Osteocyte (in vitro differentiated cells): ENCODE results near the gene ITPR2. TPM values are rescaled to one million over a fixed set of nuclear protein-coding genes. Genes with fewer than 3 reads are reported as not detected.

Experiments used
- DNase-seq: peaks from one replicate; pipeline ENCODE4 v3.0.0; 2021; ENCODE audit warnings: mixed read lengths; ENCODE audit not compliant: unreplicated experiment; ENCODE audit errors: extremely low spot score
- H3K27ac Mint-ChIP-seq: one replicate; pipeline ENCODE4 v1.8.0; 2021; ENCODE audit warnings: mild to moderate bottlenecking, mixed read lengths; ENCODE audit not compliant: unreplicated experiment
- H3K27me3 Mint-ChIP-seq: one replicate; pipeline ENCODE4 v1.8.0; 2021; ENCODE audit warnings: mixed read lengths; ENCODE audit not compliant: unreplicated experiment
- H3K36me3 Mint-ChIP-seq: one replicate; pipeline ENCODE4 v1.8.0; 2021; ENCODE audit warnings: mixed read lengths; ENCODE audit not compliant: unreplicated experiment
- H3K4me1 Mint-ChIP-seq: one replicate; pipeline ENCODE4 v1.8.0; 2021; ENCODE audit warnings: mixed read lengths; ENCODE audit not compliant: unreplicated experiment
- H3K4me3 Mint-ChIP-seq: one replicate; pipeline ENCODE4 v1.8.0; 2021; ENCODE audit warnings: mild to moderate bottlenecking, moderate library complexity, mixed read lengths; ENCODE audit not compliant: unreplicated experiment
- H3K9me3 Mint-ChIP-seq: one replicate; pipeline ENCODE4 v1.8.0; 2021; ENCODE audit warnings: mixed read lengths; ENCODE audit not compliant: unreplicated experiment
- total RNA-seq: library from RNA; stranded (reverse); gene quantifications from 2 replicates; pipeline ENCODE4 v1.2.1, GENCODE V29; 2021
- TF ChIP-seq, protein P1 (sequence below): fragments of 200-600 bp; sonication (generic); IDR thresholded peaks from 2 replicates; pipeline ENCODE4 v1.5.0; 2021; ENCODE audit warnings: antibody characterized with exemption, mild to moderate bottlenecking, moderate library complexity

ITPR2 gene
- total RNA-seq, 1 donor from 2014 or later: 22.1 TPM

DNA sequence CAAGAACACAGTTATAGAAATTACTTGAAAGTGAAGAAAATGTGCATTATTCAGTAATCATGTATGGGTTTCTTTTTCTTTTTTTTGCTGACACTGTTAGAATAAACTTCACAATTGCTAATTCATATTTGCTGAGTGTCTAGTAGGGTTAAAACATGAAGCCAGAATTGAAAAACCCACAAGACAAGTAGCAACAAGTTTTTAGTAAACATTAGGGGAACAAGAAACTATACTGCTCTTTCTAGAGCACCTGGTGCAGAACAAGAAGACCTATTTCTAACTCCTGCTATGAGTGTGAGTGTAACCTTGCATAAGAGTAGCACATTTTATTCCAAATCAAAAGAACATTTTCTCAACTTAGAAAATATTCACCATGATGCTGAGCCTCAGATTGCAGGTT, 83.2 kb downstream of the ITPR2 start:
- H3K9me3 Mint-ChIP-seq: peaks cover 9% of the 10 kb centered on the region
- H3K27ac Mint-ChIP-seq: peak overlapping the region; percentile 87
- H3K27me3 Mint-ChIP-seq: no peaks in the 10 kb centered on the region
- no peak for DNase-seq
- no peaks in the 10 kb centered on the region for H3K36me3 Mint-ChIP-seq
- peaks cover 46% of the 10 kb centered on the region for H3K4me1 Mint-ChIP-seq
- H3K4me3 Mint-ChIP-seq: no peak overlapping the region
- TF ChIP-seq, protein P1, sequence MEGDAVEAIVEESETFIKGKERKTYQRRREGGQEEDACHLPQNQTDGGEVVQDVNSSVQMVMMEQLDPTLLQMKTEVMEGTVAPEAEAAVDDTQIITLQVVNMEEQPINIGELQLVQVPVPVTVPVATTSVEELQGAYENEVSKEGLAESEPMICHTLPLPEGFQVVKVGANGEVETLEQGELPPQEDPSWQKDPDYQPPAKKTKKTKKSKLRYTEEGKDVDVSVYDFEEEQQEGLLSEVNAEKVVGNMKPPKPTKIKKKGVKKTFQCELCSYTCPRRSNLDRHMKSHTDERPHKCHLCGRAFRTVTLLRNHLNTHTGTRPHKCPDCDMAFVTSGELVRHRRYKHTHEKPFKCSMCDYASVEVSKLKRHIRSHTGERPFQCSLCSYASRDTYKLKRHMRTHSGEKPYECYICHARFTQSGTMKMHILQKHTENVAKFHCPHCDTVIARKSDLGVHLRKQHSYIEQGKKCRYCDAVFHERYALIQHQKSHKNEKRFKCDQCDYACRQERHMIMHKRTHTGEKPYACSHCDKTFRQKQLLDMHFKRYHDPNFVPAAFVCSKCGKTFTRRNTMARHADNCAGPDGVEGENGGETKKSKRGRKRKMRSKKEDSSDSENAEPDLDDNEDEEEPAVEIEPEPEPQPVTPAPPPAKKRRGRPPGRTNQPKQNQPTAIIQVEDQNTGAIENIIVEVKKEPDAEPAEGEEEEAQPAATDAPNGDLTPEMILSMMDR: no peak

DNA sequence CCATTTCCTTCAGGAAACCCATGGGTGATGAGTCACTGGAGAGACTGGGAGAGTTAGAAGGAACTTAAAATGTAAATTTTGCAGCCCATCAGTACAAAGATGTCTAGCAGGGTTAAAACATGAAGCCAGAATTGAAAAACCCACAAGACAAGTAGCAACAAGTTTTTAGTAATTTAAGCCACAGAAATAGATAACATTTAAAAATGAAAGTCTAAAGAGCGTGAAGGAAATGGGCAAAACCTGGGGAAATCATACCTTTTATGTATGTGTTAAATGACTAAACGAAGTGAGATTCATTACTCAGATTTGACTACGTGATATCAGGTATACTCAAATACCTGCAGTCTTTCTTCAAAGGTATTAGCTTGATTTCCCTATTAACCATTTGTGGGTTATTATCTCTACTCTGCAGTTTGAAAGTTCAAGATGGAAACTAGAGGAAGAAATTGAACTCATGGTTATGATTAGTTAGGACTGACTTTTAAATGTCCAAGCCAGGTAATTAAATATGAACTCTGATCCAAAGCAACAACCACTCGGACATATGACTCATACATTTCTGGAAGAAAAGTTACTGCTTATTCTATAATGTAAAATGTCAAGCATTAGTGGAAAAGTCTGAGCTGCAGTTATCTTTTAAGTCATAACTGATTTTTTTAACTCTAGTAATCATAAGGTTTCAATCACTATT, 84.1 kb downstream of the ITPR2 start:
- no peaks in the 10 kb centered on the region for H3K36me3 Mint-ChIP-seq
- DNase-seq: no peak
- peak overlapping the region; percentile 87 for H3K27ac Mint-ChIP-seq
- peaks cover 4% of the 10 kb centered on the region for H3K9me3 Mint-ChIP-seq
- TF ChIP-seq, protein P1: no peak
- peak overlapping the region; percentile 17 for H3K4me3 Mint-ChIP-seq
- H3K27me3 Mint-ChIP-seq: no peaks in the 10 kb centered on the region
- peaks cover 46% of the 10 kb centered on the region for H3K4me1 Mint-ChIP-seq

DNA sequence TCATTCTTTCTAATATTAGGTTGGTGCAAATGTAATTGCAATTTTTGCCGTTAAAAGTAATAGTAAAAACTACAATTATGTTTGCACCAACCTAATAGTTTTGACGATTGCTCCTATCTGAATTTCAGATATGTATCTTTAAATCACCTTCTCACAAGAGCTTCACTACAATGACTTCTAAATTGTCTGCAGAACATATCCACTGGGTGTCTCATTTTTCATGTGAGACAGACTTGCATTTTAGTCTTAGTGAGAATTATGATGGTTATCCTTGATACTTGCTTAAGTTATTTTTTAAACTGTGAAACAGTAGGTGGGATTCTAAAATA, 84.6 kb downstream of the ITPR2 start:
- Mint-ChIP-seq H3K4me1 (peaks cover 46% of the 10 kb centered on the region), H3K9me3 (peaks cover under 1% of the 10 kb centered on the region), H3K36me3 (no peaks in the 10 kb centered on the region), H3K4me3 (peak overlapping the region; percentile 17), H3K27ac (peak overlapping the region; percentile 87), H3K27me3 (no peaks in the 10 kb centered on the region)
- no peak for DNase-seq
- TF ChIP-seq, protein P1: peak; percentile 45

DNA sequence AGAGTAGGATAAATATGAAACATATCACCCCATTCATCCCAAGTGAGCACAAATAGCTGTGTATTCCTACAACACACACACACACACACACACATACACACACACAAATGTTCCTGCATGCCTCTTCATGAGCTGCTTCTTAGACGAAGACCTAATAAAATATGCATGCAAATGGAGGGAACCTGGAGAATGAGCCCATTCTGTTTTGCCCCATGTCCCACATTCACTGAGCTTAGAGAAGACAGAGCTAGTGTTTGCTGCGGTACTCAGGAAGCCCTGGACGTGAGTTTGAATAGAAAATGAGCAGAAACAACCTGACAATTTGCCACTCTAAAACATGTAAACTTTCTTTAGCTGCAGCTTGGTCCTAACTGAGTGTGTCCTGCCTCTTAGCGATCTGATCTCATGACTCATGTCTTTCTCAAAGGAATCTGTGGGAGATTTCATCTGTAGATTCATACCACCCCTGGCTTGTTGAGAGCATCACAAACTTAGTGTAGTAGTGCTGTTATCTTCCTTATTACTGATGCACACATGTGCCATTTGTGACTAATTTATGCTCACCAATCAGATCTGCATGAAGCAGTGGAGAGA, 86.8 kb downstream of the ITPR2 start:
- H3K27ac Mint-ChIP-seq: peak overlapping the region; percentile 4
- H3K36me3 Mint-ChIP-seq: no peaks in the 10 kb centered on the region
- no peak overlapping the region for H3K4me3 Mint-ChIP-seq
- TF ChIP-seq, protein P1: no peak
- no peaks in the 10 kb centered on the region for H3K27me3 Mint-ChIP-seq
- peaks cover 46% of the 10 kb centered on the region for H3K4me1 Mint-ChIP-seq
- DNase-seq: no peak
- no peaks in the 10 kb centered on the region for H3K9me3 Mint-ChIP-seq

DNA sequence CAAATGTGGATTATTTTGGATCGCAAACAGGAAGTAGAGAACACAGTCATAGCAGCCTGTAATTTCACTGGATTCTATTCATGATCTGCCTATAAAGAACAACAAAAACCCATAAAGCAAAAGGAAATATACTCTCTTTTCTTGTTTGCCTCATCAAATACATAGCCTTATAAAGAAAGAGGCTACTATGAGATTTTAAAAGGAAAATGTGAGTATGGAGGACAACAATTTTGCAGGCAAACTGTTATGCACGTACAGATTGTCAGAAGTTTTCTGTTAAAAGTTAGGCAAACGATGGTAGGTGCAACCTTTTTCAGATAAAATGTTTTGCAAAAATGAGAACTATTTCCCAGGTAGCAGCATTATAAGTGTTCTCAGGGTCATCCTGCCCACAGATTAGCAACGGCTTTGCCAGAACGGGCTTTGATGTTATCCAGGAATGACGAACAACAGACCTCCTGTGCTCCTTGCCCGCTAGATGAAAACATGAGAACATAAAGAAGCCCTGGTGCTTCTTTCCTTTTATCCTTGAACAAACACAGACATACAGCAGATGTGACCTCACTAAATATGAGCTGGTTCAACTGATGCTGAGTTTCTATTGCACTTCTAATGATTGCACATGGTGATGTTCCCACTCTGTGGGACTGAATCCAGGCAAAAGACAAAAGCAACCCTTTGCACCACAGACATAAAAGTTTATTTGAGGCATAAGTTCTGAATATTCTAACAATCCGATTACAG, 88.1 kb downstream of the ITPR2 start:
- no peaks in the 10 kb centered on the region for H3K36me3 Mint-ChIP-seq
- TF ChIP-seq, protein P1: no peak
- no peaks in the 10 kb centered on the region for H3K9me3 Mint-ChIP-seq
- no peak for DNase-seq
- no peaks in the 10 kb centered on the region for H3K27me3 Mint-ChIP-seq
- peaks cover 37% of the 10 kb centered on the region for H3K4me1 Mint-ChIP-seq
- no peak overlapping the region for H3K27ac Mint-ChIP-seq
- H3K4me3 Mint-ChIP-seq: no peak overlapping the region
